ENCODE results near the gene ECSCR.

DNA sequence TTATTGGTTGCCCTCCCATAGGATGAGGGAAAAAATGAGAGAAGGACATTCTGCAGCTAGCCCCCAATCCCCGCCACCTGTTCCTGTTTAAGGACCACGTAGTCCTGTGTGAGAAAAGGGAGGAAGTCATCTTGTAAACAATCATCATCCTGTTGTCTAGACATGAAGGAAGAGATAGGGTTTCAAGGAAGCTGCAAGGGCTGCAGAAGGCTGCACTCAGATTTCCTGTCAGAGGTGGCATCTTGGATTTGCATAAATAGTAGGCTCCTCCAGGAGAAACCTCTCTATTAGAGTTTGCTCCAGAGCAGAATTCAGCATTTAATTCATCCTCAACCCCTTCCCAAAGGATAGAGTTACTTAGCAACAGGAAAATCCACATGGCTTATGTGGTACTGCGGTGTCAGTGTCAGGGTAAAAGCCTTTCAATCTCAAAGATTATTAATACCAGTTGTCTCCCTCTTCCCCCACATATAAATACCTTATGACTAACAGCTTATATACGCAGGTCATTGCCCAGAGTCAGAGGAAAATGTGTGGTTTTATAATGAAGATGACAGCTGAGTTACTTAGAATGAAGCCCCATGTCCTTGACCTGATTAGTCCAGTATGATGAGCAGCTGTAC lies 18.6 kb downstream of the ECSCR start:
- no peak for TF ChIP-seq POLR2A (IDR thresholded peaks at IDR 0.05)
- TF ChIP-seq, protein P1, sequence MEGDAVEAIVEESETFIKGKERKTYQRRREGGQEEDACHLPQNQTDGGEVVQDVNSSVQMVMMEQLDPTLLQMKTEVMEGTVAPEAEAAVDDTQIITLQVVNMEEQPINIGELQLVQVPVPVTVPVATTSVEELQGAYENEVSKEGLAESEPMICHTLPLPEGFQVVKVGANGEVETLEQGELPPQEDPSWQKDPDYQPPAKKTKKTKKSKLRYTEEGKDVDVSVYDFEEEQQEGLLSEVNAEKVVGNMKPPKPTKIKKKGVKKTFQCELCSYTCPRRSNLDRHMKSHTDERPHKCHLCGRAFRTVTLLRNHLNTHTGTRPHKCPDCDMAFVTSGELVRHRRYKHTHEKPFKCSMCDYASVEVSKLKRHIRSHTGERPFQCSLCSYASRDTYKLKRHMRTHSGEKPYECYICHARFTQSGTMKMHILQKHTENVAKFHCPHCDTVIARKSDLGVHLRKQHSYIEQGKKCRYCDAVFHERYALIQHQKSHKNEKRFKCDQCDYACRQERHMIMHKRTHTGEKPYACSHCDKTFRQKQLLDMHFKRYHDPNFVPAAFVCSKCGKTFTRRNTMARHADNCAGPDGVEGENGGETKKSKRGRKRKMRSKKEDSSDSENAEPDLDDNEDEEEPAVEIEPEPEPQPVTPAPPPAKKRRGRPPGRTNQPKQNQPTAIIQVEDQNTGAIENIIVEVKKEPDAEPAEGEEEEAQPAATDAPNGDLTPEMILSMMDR (IDR thresholded peaks at IDR 0.05), result no peak

Data from right lobe of liver (tissue), 4 donors.